ENCODE measurements around the gene GTPBP1. TPM values are rescaled to one million over a fixed set of nuclear protein-coding genes. Genes with fewer than 3 reads are reported as not detected.

Gene GTPBP1
- total and polyA plus RNA-seq, 2 of the 13 experiments (the other 11 are each of a cell fraction or from before 2014, with no cell fraction given): 22.3 to 27.0 TPM

DNA sequence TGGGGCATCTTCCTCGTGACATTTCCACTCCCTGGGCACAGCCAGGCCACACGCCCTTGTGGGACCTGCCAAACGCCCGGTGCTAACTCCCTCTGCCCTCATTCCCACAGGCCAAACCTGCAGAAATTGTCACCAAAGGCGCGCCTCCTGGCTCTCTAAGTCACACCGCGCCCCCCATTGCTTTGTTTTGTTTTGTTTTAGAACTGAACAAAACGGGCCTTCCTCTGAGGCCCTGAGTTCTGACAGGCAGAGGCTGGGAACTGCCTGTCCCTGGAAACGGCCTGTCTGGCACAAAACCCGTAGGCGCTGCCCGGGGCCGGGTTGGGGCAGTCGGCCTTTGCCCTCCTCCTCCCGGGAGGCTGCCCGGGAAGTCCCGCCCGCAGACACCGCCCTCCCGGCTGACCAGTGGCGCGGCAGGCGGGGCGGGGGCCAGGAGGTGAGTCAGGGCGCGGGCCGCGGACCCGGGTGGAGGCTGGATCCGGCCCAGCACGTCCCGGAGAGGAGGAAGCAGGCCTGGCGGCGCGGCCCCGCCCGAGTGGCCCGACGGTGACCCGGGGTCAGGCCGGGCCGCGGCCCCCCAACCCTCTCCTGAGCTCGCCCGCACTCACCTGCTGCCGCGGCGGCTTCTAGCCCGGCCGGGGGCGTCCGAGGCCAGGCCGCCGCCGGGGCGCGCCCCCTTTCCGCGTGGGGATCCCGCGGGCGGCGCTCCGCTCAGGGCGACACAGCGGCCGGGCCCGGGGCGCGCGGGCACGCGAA is 49.6 kb downstream of the GTPBP1 start (continued):
- TF ChIP-seq, protein P1, sequence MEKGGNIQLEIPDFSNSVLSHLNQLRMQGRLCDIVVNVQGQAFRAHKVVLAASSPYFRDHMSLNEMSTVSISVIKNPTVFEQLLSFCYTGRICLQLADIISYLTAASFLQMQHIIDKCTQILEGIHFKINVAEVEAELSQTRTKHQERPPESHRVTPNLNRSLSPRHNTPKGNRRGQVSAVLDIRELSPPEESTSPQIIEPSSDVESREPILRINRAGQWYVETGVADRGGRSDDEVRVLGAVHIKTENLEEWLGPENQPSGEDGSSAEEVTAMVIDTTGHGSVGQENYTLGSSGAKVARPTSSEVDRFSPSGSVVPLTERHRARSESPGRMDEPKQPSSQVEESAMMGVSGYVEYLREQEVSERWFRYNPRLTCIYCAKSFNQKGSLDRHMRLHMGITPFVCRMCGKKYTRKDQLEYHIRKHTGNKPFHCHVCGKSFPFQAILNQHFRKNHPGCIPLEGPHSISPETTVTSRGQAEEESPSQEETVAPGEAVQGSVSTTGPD (CRISPR knock-in tag; IDR thresholded peaks at IDR 0.05): no peak
- TF ChIP-seq ZNF234 (CRISPR knock-in tag; conservative IDR thresholded peaks at IDR 0.05) (no peak), MATR3 (CRISPR knock-in tag; IDR thresholded peaks at IDR 0.05) (no peak), SYNCRIP (IDR thresholded peaks at IDR 0.05; ENCODE audit: insufficient read depth, low read depth, low read length) (no peak)
- TF ChIP-seq, protein P2, sequence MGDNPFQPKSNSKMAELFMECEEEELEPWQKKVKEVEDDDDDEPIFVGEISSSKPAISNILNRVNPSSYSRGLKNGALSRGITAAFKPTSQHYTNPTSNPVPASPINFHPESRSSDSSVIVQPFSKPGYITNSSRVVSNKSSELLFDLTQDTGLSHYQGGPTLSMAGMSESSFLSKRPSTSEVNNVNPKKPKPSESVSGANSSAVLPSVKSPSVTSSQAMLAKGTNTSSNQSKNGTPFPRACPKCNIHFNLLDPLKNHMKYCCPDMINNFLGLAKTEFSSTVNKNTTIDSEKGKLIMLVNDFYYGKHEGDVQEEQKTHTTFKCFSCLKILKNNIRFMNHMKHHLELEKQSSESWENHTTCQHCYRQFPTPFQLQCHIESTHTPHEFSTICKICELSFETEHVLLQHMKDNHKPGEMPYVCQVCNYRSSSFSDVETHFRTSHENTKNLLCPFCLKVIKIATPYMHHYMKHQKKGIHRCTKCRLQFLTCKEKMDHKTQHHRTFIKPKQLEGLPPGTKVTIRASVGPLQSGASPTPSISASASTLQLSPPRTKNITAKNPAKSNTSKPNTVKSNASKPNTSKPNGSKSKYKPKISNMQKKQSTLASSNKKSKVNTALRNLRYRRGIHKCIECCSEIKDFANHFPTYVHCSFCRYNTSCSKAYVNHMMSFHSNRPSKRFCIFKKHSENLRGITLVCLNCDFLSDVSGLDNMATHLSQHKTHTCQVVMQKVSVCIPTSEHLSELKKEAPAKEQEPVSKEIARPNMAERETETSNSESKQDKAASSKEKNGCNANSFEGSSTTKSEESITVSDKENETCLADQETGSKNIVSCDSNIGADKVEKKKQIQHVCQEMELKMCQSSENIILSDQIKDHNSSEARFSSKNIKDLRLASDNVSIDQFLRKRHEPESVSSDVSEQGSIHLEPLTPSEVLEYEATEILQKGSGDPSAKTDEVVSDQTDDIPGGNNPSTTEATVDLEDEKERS (CRISPR knock-in tag; IDR thresholded peaks at IDR 0.05): no peak
- TF ChIP-seq, protein P3, sequence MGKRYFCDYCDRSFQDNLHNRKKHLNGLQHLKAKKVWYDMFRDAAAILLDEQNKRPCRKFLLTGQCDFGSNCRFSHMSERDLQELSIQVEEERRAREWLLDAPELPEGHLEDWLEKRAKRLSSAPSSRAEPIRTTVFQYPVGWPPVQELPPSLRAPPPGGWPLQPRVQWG (CRISPR knock-in tag; IDR thresholded peaks at IDR 0.05; ENCODE audit: borderline replicate concordance, low read depth): no peak
- TF ChIP-seq, protein P4, sequence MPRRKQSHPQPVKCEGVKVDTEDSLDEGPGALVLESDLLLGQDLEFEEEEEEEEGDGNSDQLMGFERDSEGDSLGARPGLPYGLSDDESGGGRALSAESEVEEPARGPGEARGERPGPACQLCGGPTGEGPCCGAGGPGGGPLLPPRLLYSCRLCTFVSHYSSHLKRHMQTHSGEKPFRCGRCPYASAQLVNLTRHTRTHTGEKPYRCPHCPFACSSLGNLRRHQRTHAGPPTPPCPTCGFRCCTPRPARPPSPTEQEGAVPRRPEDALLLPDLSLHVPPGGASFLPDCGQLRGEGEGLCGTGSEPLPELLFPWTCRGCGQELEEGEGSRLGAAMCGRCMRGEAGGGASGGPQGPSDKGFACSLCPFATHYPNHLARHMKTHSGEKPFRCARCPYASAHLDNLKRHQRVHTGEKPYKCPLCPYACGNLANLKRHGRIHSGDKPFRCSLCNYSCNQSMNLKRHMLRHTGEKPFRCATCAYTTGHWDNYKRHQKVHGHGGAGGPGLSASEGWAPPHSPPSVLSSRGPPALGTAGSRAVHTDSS (CRISPR knock-in tag; conservative IDR thresholded peaks at IDR 0.05): no peak
- TF ChIP-seq, protein P5, sequence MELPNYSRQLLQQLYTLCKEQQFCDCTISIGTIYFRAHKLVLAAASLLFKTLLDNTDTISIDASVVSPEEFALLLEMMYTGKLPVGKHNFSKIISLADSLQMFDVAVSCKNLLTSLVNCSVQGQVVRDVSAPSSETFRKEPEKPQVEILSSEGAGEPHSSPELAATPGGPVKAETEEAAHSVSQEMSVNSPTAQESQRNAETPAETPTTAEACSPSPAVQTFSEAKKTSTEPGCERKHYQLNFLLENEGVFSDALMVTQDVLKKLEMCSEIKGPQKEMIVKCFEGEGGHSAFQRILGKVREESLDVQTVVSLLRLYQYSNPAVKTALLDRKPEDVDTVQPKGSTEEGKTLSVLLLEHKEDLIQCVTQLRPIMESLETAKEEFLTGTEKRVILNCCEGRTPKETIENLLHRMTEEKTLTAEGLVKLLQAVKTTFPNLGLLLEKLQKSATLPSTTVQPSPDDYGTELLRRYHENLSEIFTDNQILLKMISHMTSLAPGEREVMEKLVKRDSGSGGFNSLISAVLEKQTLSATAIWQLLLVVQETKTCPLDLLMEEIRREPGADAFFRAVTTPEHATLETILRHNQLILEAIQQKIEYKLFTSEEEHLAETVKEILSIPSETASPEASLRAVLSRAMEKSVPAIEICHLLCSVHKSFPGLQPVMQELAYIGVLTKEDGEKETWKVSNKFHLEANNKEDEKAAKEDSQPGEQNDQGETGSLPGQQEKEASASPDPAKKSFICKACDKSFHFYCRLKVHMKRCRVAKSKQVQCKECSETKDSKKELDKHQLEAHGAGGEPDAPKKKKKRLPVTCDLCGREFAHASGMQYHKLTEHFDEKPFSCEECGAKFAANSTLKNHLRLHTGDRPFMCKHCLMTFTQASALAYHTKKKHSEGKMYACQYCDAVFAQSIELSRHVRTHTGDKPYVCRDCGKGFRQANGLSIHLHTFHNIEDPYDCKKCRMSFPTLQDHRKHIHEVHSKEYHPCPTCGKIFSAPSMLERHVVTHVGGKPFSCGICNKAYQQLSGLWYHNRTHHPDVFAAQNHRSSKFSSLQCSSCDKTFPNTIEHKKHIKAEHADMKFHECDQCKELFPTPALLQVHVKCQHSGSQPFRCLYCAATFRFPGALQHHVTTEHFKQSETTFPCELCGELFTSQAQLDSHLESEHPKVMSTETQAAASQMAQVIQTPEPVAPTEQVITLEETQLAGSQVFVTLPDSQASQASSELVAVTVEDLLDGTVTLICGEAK (IDR thresholded peaks at IDR 0.05): no peak
- TF ChIP-seq, protein P5 (CRISPR knock-in tag; IDR thresholded peaks at IDR 0.05): peak; percentile 83
